ENCODE results near the gene KDM7A. TPM values are rescaled to one million over a fixed set of nuclear protein-coding genes. Genes with fewer than 3 reads are reported as not detected.

The KDM7A gene
- total and polyA plus RNA-seq, 9 of the 15 experiments (the other 6 are each of a cell fraction or from before 2014, with no cell fraction given), result 0.90 to 8.4 (median 7.0) TPM

- no peak overlapping the region for H3K9ac ChIP-seq (ENCODE audit: insufficient read depth in 1 of 2, low read depth in 2 of 2, low read length in 2 of 2)
- no peak overlapping the region for H3K4me3 ChIP-seq
- intact Hi-C loops (cut with micrococcal nuclease), result loop anchor here (5.0 to 10.0 kb wide), 2 partner anchors 298 to 475 kb away; partner anchors contain the start of gene MKRN1
- in situ Hi-C loops (cut with MboI), result no loop called here
- POLR2A ChIA-PET, result no interaction called here
- no peaks in the 10 kb centered on the region for H3K36me3 ChIP-seq (ENCODE audit: control insufficient read depth, insufficient read depth, low read length)
- DNase-seq (ENCODE audit: extremely low read depth in 1 of 4, low spot score in 3 of 4) (no peak), FAIRE-seq (no peak), ATAC-seq (no peak)
- H3K79me2 ChIP-seq (ENCODE audit: control insufficient read depth, insufficient read depth, low read length), result no peaks in the 10 kb centered on the region
- peaks cover 4 to 9% of the 10 kb centered on the region in 2 experiments; a peak in 1 of 5 replicates for H3K27me3 ChIP-seq (ENCODE audit: control insufficient read depth in 2 of 2, insufficient read depth in 2 of 2, low read length in 2 of 2)
- CTCF ChIA-PET (ENCODE audit: low intra/inter-chr PET ratio), result no interaction called here
- peaks cover 5% of the 10 kb centered on the region; the same call in 1 of the 2 replicates for H3K9me3 ChIP-seq (replicated peaks; ENCODE audit: control insufficient read depth, insufficient read depth, low read depth, low read length)
- no peaks in the 10 kb centered on the region for H4K20me1 ChIP-seq (replicated peaks; ENCODE audit: control insufficient read depth, insufficient read depth, low read length)
- H3K9me1 ChIP-seq (ENCODE audit: control insufficient read depth, insufficient read depth, low read length), result no peaks in the 10 kb centered on the region
- 55% methylated on average over 5 of the region's 5 CpGs for WGBS (ENCODE audit: insufficient coverage, low coverage, missing lambda C conversion rate)
- H3K4me1 ChIP-seq (replicated peaks in 1 of 2; ENCODE audit: control insufficient read depth in 2 of 2, insufficient read depth in 2 of 2, low read length in 2 of 2), result peaks cover 5 to 24% of the 10 kb centered on the region in 2 experiments
- H2AFZ ChIP-seq (ENCODE audit: low read depth, low read length), result no peak overlapping the region
- H3K4me2 ChIP-seq (ENCODE audit: insufficient read depth, low read length), result no peak overlapping the region
- no TSS peak for BruUV-seq (replicated peaks)
- H3K27ac ChIP-seq (ENCODE audit: extremely low read depth, low read depth, low read length), result no peak overlapping the region
- TF ChIP-seq TRIM24 (IDR thresholded peaks at IDR 0.05), result peak; percentile 71 to 73
- no peak for TF ChIP-seq ZNF79 (CRISPR knock-in tag; IDR thresholded peaks at IDR 0.05; ENCODE audit: low read depth)
- no peak for TF ChIP-seq CBX2 (IDR thresholded peaks at IDR 0.05; ENCODE audit: insufficient read depth, low read length, poor library complexity, severe bottlenecking)
- no peak for TF ChIP-seq ZBTB26 (CRISPR knock-in tag; IDR thresholded peaks at IDR 0.05)
- no peak for TF ChIP-seq ETS1 (conservative IDR thresholded peaks at IDR 0.05; ENCODE audit: control insufficient read depth, low read depth, low read length)
- no peak for TF ChIP-seq MYNN (IDR thresholded peaks at IDR 0.05)
- TF ChIP-seq MYNN (CRISPR knock-in tag; IDR thresholded peaks at IDR 0.05), result no peak
- 0 out of 2 replicates have a peak, but pooled peaks have one; percentile 29 for TF ChIP-seq CC2D1A (IDR thresholded peaks at IDR 0.05)
- TF ChIP-seq CEBPG (CRISPR knock-in tag; IDR thresholded peaks at IDR 0.05), result peak; percentile 66; the same call in 1 of the 2 replicates
- TF ChIP-seq CEBPG (tag; conservative IDR thresholded peaks at IDR 0.05 in 1 of 2, IDR thresholded peaks at IDR 0.05 in 1 of 2), result peak; percentile 41 to 52; a peak in 2 of 4 replicates
- TF ChIP-seq ZNF316 (IDR thresholded peaks at IDR 0.05), result peak; percentile 73
- TF ChIP-seq MED1 (CRISPR knock-in tag; IDR thresholded peaks at IDR 0.05; ENCODE audit: borderline replicate concordance), result no peak
- no peak for TF ChIP-seq NFATC3 (IDR thresholded peaks at IDR 0.05)
- TF ChIP-seq ZNF778 (CRISPR knock-in tag; IDR thresholded peaks at IDR 0.05), result no peak
- no peak for TF ChIP-seq ZZZ3 (IDR thresholded peaks at IDR 0.05)
- no peak for TF ChIP-seq NCOA4 (IDR thresholded peaks at IDR 0.05; ENCODE audit: partially characterized antibody)
- TF ChIP-seq RFX5 (IDR thresholded peaks at IDR 0.05; ENCODE audit: low read depth, low read length), result no peak
- peak; percentile 51 for TF ChIP-seq ZNF280A (IDR thresholded peaks at IDR 0.05; ENCODE audit: low read depth, partially characterized antibody)
- TF ChIP-seq CEBPB (tag; IDR thresholded peaks at IDR 0.05), result peak; percentile 48; the same call in 1 of the 2 replicates
- no peak for TF ChIP-seq TCF3 (CRISPR knock-in tag; IDR thresholded peaks at IDR 0.05)
- no peak for TF ChIP-seq FOSL1 (tag; conservative IDR thresholded peaks at IDR 0.05)
- TF ChIP-seq TRIM28 (IDR thresholded peaks at IDR 0.05), result peak; percentile 67; the same call in 1 of the 2 replicates
- TF ChIP-seq MTA3 (IDR thresholded peaks at IDR 0.05; ENCODE audit: borderline replicate concordance), result no peak
These were observed 2.6 kb upstream of the KDM7A start for GRCh38 chr7:140179339-140179738.

Measured in K562 (cell line).